Nephron (organoid): ENCODE data around the gene TMEM164.

ENCODE experiments used
- H3K27ac Mint-ChIP-seq, 3 experiments: 2 replicates each; pipeline ENCODE4 v1.8.0; 2020; ENCODE audit warnings: mixed read lengths in 3 of 3, mild to moderate bottlenecking in 2 of 3, moderate library complexity in 1 of 3
- H3K27me3 Mint-ChIP-seq: 2 replicates; pipeline ENCODE4 v1.8.0; 2021; ENCODE audit warnings: low read depth, mild to moderate bottlenecking, moderate library complexity, mixed read lengths
- H3K36me3 Mint-ChIP-seq: 2 replicates; pipeline ENCODE4 v1.8.0; 2020; ENCODE audit warnings: low read depth, mixed read lengths
- H3K4me1 Mint-ChIP-seq: 2 replicates; pipeline ENCODE4 v1.8.0; 2020; ENCODE audit warnings: mixed read lengths
- H3K4me3 Mint-ChIP-seq, 3 experiments: 2 replicates each; pipeline ENCODE4 v1.8.0; 2020; ENCODE audit warnings: mild to moderate bottlenecking in 3 of 3, mixed read lengths in 3 of 3, moderate library complexity in 2 of 3
- H3K9me3 Mint-ChIP-seq: 2 replicates; pipeline ENCODE4 v1.8.0; 2020; ENCODE audit warnings: mixed read lengths
- TF ChIP-seq, protein P1 (sequence below), 3 experiments: fragments of 200-600 bp; sonication (generic); IDR thresholded peaks; one replicate each; pipeline ENCODE4 v1.5.0; 2021; ENCODE audit warnings: antibody characterized with exemption in 3 of 3; ENCODE audit not compliant: unreplicated experiment in 3 of 3

TMEM164 gene

DNA sequence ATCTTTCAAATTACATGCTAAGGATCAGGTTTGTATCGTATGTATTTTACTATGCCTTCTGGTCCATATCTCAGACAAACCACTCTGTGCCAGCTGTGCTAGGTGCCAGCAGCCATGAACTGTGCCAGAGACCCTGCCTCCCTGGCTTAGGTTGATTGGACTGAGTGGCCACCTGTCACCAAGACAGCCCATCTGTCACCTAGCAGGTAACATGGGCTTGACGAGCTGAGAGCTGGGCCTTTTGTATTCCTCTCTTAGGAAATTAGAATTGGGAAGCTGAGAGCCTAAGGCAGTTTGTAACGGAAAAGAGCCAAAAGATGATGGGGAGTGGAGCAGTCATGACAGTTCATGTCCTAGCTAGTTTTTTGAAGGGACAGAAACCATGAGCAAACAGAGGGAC is 42.5 kb downstream of the TMEM164 start:
- peaks cover 20% of the 10 kb centered on the region for H3K36me3 Mint-ChIP-seq
- peaks cover 79% of the 10 kb centered on the region for H3K4me1 Mint-ChIP-seq
- H3K27ac Mint-ChIP-seq: peak overlapping the region in 1 of 3 experiments; percentile 39
- no peak overlapping the region for H3K4me3 Mint-ChIP-seq
- TF ChIP-seq, protein P1, sequence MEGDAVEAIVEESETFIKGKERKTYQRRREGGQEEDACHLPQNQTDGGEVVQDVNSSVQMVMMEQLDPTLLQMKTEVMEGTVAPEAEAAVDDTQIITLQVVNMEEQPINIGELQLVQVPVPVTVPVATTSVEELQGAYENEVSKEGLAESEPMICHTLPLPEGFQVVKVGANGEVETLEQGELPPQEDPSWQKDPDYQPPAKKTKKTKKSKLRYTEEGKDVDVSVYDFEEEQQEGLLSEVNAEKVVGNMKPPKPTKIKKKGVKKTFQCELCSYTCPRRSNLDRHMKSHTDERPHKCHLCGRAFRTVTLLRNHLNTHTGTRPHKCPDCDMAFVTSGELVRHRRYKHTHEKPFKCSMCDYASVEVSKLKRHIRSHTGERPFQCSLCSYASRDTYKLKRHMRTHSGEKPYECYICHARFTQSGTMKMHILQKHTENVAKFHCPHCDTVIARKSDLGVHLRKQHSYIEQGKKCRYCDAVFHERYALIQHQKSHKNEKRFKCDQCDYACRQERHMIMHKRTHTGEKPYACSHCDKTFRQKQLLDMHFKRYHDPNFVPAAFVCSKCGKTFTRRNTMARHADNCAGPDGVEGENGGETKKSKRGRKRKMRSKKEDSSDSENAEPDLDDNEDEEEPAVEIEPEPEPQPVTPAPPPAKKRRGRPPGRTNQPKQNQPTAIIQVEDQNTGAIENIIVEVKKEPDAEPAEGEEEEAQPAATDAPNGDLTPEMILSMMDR (IDR thresholded peaks at IDR 0.05; ENCODE audit: unreplicated experiment in 3 of 3): no peak
- no peaks in the 10 kb centered on the region for H3K9me3 Mint-ChIP-seq
- H3K27me3 Mint-ChIP-seq: no peaks in the 10 kb centered on the region

DNA sequence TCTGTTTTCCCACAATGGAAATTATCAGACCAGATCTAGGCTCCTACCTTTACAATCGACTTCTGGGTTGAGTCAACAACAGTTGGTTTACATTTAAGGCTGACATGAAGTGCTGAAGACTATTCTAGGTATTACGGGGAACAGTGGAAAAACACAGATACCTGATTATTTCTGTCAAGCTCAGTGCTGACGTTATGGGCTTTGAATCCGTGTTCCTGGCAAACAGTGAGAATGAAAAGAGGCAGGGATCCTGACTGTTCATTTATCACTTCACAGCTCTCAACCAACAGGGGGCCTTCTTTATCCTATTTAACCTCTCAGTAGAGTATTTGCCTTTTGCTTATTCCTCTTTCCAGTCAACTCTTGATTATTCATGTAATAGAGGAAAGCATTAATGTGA is 43.1 kb downstream of the TMEM164 start:
- no peak overlapping the region for H3K27ac Mint-ChIP-seq
- H3K4me3 Mint-ChIP-seq: no peak overlapping the region
- H3K27me3 Mint-ChIP-seq: no peaks in the 10 kb centered on the region
- H3K9me3 Mint-ChIP-seq: no peaks in the 10 kb centered on the region
- H3K4me1 Mint-ChIP-seq: peaks cover 74% of the 10 kb centered on the region
- TF ChIP-seq, protein P1 (IDR thresholded peaks at IDR 0.05; ENCODE audit: unreplicated experiment in 3 of 3): no peak
- H3K36me3 Mint-ChIP-seq: peaks cover 18% of the 10 kb centered on the region

DNA sequence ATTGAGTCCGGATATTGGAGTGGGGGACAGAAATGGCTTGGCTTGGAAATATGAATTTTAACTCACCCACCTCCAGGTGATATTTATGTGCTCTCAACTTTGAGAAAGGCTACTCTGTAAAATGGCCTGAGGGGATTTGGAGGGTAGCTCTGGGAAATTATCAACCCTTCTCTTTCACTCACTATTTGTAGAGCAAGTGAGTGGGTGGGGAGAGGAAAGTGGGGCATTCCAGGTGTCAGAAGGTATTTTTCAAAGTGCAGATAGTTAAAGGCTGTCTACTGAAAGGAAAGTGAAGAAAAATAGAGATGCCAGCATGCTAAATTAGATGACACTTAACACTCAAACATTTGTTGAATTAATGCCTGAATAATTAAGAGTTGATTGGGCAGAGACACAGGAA is 44.1 kb downstream of the TMEM164 start:
- Mint-ChIP-seq H3K36me3 (peaks cover 14% of the 10 kb centered on the region), H3K27ac (no peak overlapping the region), H3K9me3 (no peaks in the 10 kb centered on the region), H3K27me3 (no peaks in the 10 kb centered on the region), H3K4me1 (peaks cover 74% of the 10 kb centered on the region), H3K4me3 (no peak overlapping the region)
- TF ChIP-seq, protein P1 (IDR thresholded peaks at IDR 0.05; ENCODE audit: unreplicated experiment in 3 of 3): no peak

DNA sequence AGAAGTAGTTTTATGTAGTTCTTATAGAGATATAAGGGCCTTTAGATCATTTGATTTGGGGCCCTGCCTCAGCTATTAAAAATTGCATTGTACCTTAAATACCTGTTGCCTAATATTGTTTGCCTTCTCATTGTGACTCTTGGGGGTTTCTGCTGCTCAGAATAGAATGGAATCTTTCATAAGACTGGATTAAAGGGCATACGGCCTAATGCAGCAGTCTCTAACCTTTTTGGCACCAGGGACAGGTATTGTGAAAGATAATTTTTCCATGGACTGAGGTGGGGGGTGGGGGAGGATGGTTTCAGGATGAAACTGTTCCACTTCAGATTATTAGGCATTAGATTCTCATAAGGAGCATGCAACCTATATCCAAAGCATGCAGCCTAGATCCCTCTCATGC is 46.2 kb downstream of the TMEM164 start:
- peaks cover 20% of the 10 kb centered on the region for H3K36me3 Mint-ChIP-seq

DNA sequence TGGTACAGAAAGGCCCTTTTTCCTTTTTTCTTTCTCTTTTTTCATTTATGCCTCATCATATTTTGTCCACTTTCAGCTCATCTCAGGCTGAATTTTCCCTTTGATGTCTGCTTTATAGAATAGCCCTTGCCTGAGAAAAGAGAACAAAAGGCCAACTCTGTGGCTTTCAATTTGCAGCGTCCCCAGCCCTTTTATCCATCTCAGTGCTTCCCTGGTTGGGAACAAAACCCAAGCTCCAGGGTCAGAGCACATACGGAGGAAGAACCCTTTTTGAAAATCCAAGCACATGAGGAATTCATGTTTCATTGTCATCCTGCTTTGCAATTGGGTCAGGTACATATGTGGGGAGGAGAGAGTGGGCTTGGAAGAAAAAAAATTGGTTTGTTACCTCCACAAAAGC is 47.5 kb downstream of the TMEM164 start:
- H3K9me3 Mint-ChIP-seq: no peaks in the 10 kb centered on the region
- no peaks in the 10 kb centered on the region for H3K27me3 Mint-ChIP-seq
- TF ChIP-seq, protein P1 (IDR thresholded peaks at IDR 0.05; ENCODE audit: unreplicated experiment in 3 of 3): no peak
- H3K36me3 Mint-ChIP-seq: peaks cover 26% of the 10 kb centered on the region
- no peak overlapping the region for H3K4me3 Mint-ChIP-seq
- peaks cover 51% of the 10 kb centered on the region for H3K4me1 Mint-ChIP-seq
- H3K27ac Mint-ChIP-seq: no peak overlapping the region

More for the DNA sequence above, 46.2 kb downstream of the TMEM164 start:
- H3K4me1 Mint-ChIP-seq: peaks cover 63% of the 10 kb centered on the region
- no peaks in the 10 kb centered on the region for H3K27me3 Mint-ChIP-seq
- TF ChIP-seq, protein P1 (IDR thresholded peaks at IDR 0.05; ENCODE audit: unreplicated experiment in 3 of 3): no peak
- no peaks in the 10 kb centered on the region for H3K9me3 Mint-ChIP-seq
- H3K27ac Mint-ChIP-seq: no peak overlapping the region
- no peak overlapping the region for H3K4me3 Mint-ChIP-seq

DNA sequence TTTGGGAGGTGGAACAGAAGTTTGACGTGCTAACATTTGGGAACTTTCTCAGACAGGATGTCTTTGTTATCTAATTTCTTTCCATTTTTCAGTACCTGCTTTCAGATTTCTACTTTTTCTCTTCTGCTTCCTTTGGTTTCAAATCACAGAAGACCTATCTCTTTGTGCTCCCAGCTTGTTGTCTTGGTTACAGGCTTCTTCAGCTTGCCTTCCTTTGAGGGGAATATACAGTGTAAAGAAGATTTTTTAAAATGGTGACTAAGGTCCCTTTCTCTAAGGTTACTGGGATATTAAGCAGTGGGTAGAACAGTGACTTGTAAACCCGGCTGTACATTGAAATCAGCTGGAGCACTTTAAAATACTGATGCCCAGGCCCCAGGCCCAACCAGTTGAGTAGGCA is 48.0 kb downstream of the TMEM164 start:
- Mint-ChIP-seq H3K36me3 (peaks cover 31% of the 10 kb centered on the region), H3K4me1 (peaks cover 46% of the 10 kb centered on the region), H3K27ac (no peak overlapping the region), H3K9me3 (no peaks in the 10 kb centered on the region), H3K27me3 (no peaks in the 10 kb centered on the region), H3K4me3 (no peak overlapping the region)
- TF ChIP-seq, protein P1 (IDR thresholded peaks at IDR 0.05; ENCODE audit: unreplicated experiment in 3 of 3): no peak
